Measurements from ENCODE around the gene ADAM19. TPM values are rescaled to one million over a fixed set of nuclear protein-coding genes. Genes with fewer than 3 reads are reported as not detected.

ADAM19 gene
- total RNA-seq, 1 donor from 2014 or later: 10.6 TPM

DNA sequence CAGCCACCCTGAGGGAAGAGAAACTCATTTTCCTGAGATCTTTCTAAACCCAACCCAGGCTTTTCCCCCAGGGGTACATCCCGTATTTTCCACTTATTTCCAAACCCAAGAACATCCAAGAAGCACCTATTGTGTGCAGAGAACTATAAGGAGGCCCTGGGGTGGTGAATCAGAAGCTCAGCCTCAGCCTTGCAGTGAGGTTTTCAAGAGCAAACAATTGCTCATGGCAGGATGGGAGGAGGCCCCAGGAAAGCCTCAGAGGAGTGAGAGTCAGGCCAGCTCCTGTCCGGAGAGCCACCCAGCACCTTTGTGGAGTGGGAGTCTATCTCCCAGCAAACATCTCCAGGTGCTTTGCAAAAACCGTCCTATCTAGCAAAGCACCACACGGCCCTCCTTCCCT, 96.4 kb downstream of the ADAM19 start:
- H3K27ac ChIP-seq: no peak overlapping the region
- no peaks in the 10 kb centered on the region for H3K27me3 ChIP-seq
- H3K9me3 ChIP-seq: no peaks in the 10 kb centered on the region
- H3K4me3 ChIP-seq: no peak overlapping the region
- TF ChIP-seq, protein P1, sequence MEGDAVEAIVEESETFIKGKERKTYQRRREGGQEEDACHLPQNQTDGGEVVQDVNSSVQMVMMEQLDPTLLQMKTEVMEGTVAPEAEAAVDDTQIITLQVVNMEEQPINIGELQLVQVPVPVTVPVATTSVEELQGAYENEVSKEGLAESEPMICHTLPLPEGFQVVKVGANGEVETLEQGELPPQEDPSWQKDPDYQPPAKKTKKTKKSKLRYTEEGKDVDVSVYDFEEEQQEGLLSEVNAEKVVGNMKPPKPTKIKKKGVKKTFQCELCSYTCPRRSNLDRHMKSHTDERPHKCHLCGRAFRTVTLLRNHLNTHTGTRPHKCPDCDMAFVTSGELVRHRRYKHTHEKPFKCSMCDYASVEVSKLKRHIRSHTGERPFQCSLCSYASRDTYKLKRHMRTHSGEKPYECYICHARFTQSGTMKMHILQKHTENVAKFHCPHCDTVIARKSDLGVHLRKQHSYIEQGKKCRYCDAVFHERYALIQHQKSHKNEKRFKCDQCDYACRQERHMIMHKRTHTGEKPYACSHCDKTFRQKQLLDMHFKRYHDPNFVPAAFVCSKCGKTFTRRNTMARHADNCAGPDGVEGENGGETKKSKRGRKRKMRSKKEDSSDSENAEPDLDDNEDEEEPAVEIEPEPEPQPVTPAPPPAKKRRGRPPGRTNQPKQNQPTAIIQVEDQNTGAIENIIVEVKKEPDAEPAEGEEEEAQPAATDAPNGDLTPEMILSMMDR (IDR thresholded peaks at IDR 0.05): no peak
- peaks cover 22% of the 10 kb centered on the region for H3K36me3 ChIP-seq
- no peak for DNase-seq
- H3K4me1 ChIP-seq: peaks cover 6% of the 10 kb centered on the region
- no peak for ATAC-seq
- intact Hi-C loops (cut with DNase I): no loop called here

- TF ChIP-seq, protein P1 (IDR thresholded peaks at IDR 0.05): no peak
- Histone ChIP-seq H3K4me3 (no peak overlapping the region), H3K36me3 (peaks cover 19% of the 10 kb centered on the region), H3K27ac (no peak overlapping the region), H3K9me3 (no peaks in the 10 kb centered on the region), H3K27me3 (no peaks in the 10 kb centered on the region), H3K4me1 (peaks cover 6% of the 10 kb centered on the region)
- no peak for DNase-seq
- intact Hi-C loops (cut with DNase I): no loop called here
- no peak for ATAC-seq
Observed at GRCh38 chr5:157478726-157479125, 96.8 kb downstream of the ADAM19 start.

- TF ChIP-seq, protein P1 (IDR thresholded peaks at IDR 0.05): no peak
- H3K4me3 ChIP-seq: no peak overlapping the region
- H3K27me3 ChIP-seq: no peaks in the 10 kb centered on the region
- no peak for DNase-seq
- H3K4me1 ChIP-seq: peaks cover 6% of the 10 kb centered on the region
- H3K36me3 ChIP-seq: peaks cover 19% of the 10 kb centered on the region
- no peak overlapping the region for H3K27ac ChIP-seq
- ATAC-seq: no peak
- intact Hi-C loops (cut with DNase I): no loop called here
- H3K9me3 ChIP-seq: no peaks in the 10 kb centered on the region
Observed at GRCh38 chr5:157477814-157478494, 97.6 kb downstream of the ADAM19 start.

- Histone ChIP-seq H3K27ac (no peak overlapping the region), H3K27me3 (no peaks in the 10 kb centered on the region), H3K4me1 (peaks cover 6% of the 10 kb centered on the region), H3K9me3 (no peaks in the 10 kb centered on the region), H3K36me3 (peaks cover 19% of the 10 kb centered on the region), H3K4me3 (no peak overlapping the region)
- intact Hi-C loops (cut with DNase I): no loop called here
- DNase-seq (no peak), ATAC-seq (peak; percentile 78)
- TF ChIP-seq, protein P1 (IDR thresholded peaks at IDR 0.05): peak; percentile 73
Observed at GRCh38 chr5:157476702-157477408, 98.7 kb downstream of the ADAM19 start.

GRCh38 chr5:157475432-157475831, 100.1 kb downstream of the ADAM19 start:
- Histone ChIP-seq H3K27ac (no peak overlapping the region), H3K27me3 (no peaks in the 10 kb centered on the region), H3K9me3 (no peaks in the 10 kb centered on the region), H3K36me3 (peaks cover 6% of the 10 kb centered on the region), H3K4me1 (peaks cover 6% of the 10 kb centered on the region), H3K4me3 (no peak overlapping the region)
- intact Hi-C loops (cut with DNase I): no loop called here
- ATAC-seq (no peak), DNase-seq (no peak)
- TF ChIP-seq, protein P1 (IDR thresholded peaks at IDR 0.05): no peak

All from upper lobe of right lung (tissue), 1 donor.